HepG2 (cell line): ENCODE results near the gene MARS1. TPM values are rescaled to one million over a fixed set of nuclear protein-coding genes. Genes with fewer than 3 reads are reported as not detected.

Source experiments
- ATAC-seq: fragments of 200-7000 bp; cut with Tn5 transposase; 3 replicates; pipeline ENCODE4 v1.9.1; 2020; ENCODE audit warnings: mild to moderate bottlenecking, moderate library complexity
- BruUV-seq: library from RNA; stranded (reverse); fragments of 400-500 nt; replicated peaks from 2 replicates; lab custom pipeline; 2021; lab: Mats Ljungman, UMichigan
- CTCF ChIA-PET: fragments of 300-600 bp; formaldehyde crosslinking; extraction: SDS; loops from one replicate; lab custom pipeline; 2021; ENCODE audit warnings: low total read pairs, inconsistent platforms, low intra/inter-chr PET ratio; lab: Yijun Ruan, JAX
- POLR2A ChIA-PET: fragments of 350-600 bp; sonication (Branson Sonifier 250); formaldehyde crosslinking; loops from one replicate; lab custom pipeline; 2020; ENCODE audit warnings: antibody characterized with exemption, inconsistent platforms; lab: Yijun Ruan, JAX
- DNase-seq: peaks from one replicate; pipeline ENCODE4 v3.0.0-alpha.2; 2015; ENCODE audit warnings: low spot score
- FAIRE-seq: peaks from 3 replicates; lab custom pipeline; 2011; peaks lifted over from hg19 to GRCh38; lab: Jason Lieb, UNC
- H2AFZ ChIP-seq: one replicate; pipeline ENCODE4 v1.6.1; 2011; ENCODE audit warnings: low read length, inconsistent platforms
- H3K27ac ChIP-seq: fragments of 300-600 bp; 3 replicates; pipeline ENCODE4 v1.8.0; 2011; ENCODE audit warnings: mixed run types, mild to moderate bottlenecking, mixed read lengths, low read length, inconsistent platforms; ENCODE audit not compliant: insufficient read depth; ENCODE audit errors: extremely low read length
- H3K27me3 ChIP-seq, 2 experiments: fragments of 200-600 bp in 1 of 2; 2 replicates in 1 of 2; 3 replicates in 1 of 2; pipeline versions ENCODE4 v1.6.0 to v1.8.0; 2011; ENCODE audit warnings: low read length in 2 of 2, mild to moderate bottlenecking in 2 of 2, moderate library complexity in 2 of 2, inconsistent platforms in 1 of 2; ENCODE audit not compliant: insufficient read depth in 2 of 2, control insufficient read depth in 1 of 2
- H3K36me3 ChIP-seq, 2 experiments: fragments of 200-600 bp in 1 of 2; replicated peaks in 1 of 2; 2 replicates in 1 of 2; 3 replicates in 1 of 2; pipeline versions ENCODE4 v1.5.1 to v1.8.0; 2011; ENCODE audit warnings: low read length in 2 of 2, inconsistent platforms in 1 of 2; ENCODE audit not compliant: insufficient read depth in 2 of 2, control insufficient read depth in 1 of 2
- H3K4me1 ChIP-seq: 2 replicates; pipeline ENCODE4 v1.5.1; 2012; ENCODE audit warnings: low read length, inconsistent platforms; ENCODE audit not compliant: insufficient read depth
- H3K4me2 ChIP-seq: 2 replicates; pipeline ENCODE4 v1.6.0; 2011; ENCODE audit warnings: low read depth, low read length, inconsistent platforms
- H3K4me3 ChIP-seq, 3 experiments: fragments of 200-600 bp in 1 of 3; sonication (generic), shearing (Covaris generic) in 1 of 3; replicated peaks in 1 of 3; 2 replicates each; pipeline ENCODE4 v1.5.1; 2011 to 2016; ENCODE audit warnings: low read length in 3 of 3, inconsistent platforms in 2 of 3, low read depth in 2 of 3, mild to moderate bottlenecking in 2 of 3, control low read depth in 1 of 3, mixed read lengths in 1 of 3; ENCODE audit not compliant: insufficient read depth in 1 of 3
- H3K79me2 ChIP-seq: one replicate; pipeline ENCODE4 v1.6.1; 2011; ENCODE audit warnings: low read length, inconsistent platforms; ENCODE audit not compliant: insufficient read depth
- H3K9ac ChIP-seq: 2 replicates; pipeline ENCODE4 v1.6.0; 2011; ENCODE audit warnings: mild to moderate bottlenecking, low read depth, low read length, inconsistent platforms; ENCODE audit not compliant: insufficient read depth
- H3K9me3 ChIP-seq: 2 replicates; pipeline ENCODE4 v1.5.1; 2012; ENCODE audit warnings: mild to moderate bottlenecking, low read length
- H4K20me1 ChIP-seq: 2 replicates; pipeline ENCODE4 v1.6.0; 2011; ENCODE audit warnings: inconsistent platforms, mild to moderate bottlenecking, low read length, moderate library complexity; ENCODE audit not compliant: insufficient read depth
- POLR2A ChIP-seq, 2 experiments: IDR thresholded peaks; 2 replicates each; pipeline ENCODE4 v1.6.1; 2011; ENCODE audit warnings: low read depth in 2 of 2, low read length in 2 of 2, mild to moderate bottlenecking in 1 of 2, moderate library complexity in 1 of 2; ENCODE audit not compliant: insufficient read depth in 1 of 2
- RBFOX2 ChIP-seq: fragments of 200-400 bp; formaldehyde crosslinking; IDR thresholded peaks from 2 replicates; pipeline ENCODE4 v1.6.1; 2017; ENCODE audit warnings: low read depth, mild to moderate bottlenecking, low read length
- SIN3B ChIP-seq: fragments of 150-350 bp; IDR thresholded peaks from 2 replicates; pipeline ENCODE4 v1.6.1; 2014; ENCODE audit warnings: low read length
- WGBS: methylation state at CpG from one replicate; pipeline ENCODE4 v1.1.6; 2017; ENCODE audit warnings: low lambda C conversion rate; 5-methylcytosine and 5-hydroxymethylcytosine counted together
- in situ Hi-C: cut with HindIII; loops from 2 replicates; pipeline ENCODE4 v1.10.0; 2017; ENCODE audit warnings: low pct_unique_long_range_greater_than_20kb; ENCODE audit not compliant: extremely low pct_ligation_motif_present
- intact Hi-C: fragments of 100-400 bp; cut with micrococcal nuclease; formaldehyde crosslinking; loops from one replicate; pipeline ENCODE4 v1.10.0; 2022; ENCODE audit not compliant: unreplicated experiment
- polyA plus RNA-seq, 8 experiments: library from polyadenylated mRNA; depleted of rRNA in 3 of 8; stranded (reverse) in 7 of 8; unstranded in 1 of 8; fragments of >200 nt; fragmentation: Illumina TruSeq in 4 of 8; extraction: Trizol in 4 of 8; gene quantifications; 2 replicates each; pipeline versions ENCODE4 v1.2.1 to v1.2.3, GENCODE V29; 2011 to 2016; ENCODE audit warnings: low read depth in 4 of 8, missing spikeins in 1 of 8, mixed read lengths in 1 of 8; ENCODE audit not compliant: insufficient read depth in 1 of 8
- total RNA-seq, 5 experiments: library from RNA; depleted of rRNA; stranded (reverse); fragments of >200 nt; fragmentation: Illumina TruSeq; extraction: Trizol; gene quantifications; 2 replicates each; pipeline ENCODE4 v1.2.3, GENCODE V29; 2016; ENCODE audit warnings: low read depth in 1 of 5
- TF ChIP-seq, protein P1 (sequence below): sonication (generic); formaldehyde crosslinking; IDR thresholded peaks from 2 replicates; pipeline ENCODE4 v1.5.0; 2020; ENCODE audit warnings: missing genetic modification reagents, mild to moderate bottlenecking, borderline replicate concordance

The MARS1 gene
- total and polyA plus RNA-seq, 2 of the 13 experiments (the other 11 are each of a cell fraction or from before 2014, with no cell fraction given) = 115 to 181 TPM

DNA sequence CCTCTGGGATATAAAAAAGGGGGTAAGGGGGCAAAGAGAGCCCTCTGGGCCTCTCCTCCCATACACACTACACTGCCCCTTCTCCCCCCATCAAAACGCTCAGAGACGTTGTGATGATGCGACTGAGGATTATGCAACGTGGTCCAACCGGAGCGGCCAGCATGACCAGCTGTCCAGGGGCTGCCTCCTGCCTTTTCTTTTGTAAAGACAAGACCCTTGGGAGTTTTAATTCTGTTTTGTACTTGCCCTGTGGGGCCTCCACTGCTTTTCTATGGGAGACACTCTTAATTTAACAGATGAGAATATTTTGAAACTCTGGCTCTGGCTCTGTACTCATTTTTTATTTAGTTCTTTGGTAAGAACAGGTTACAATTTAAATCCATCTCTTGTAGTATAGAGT lies 42.0 kb downstream of the MARS1 start:
- no peak overlapping the region for H3K9ac ChIP-seq
- TSS peak; percentile 25 for BruUV-seq
- no peaks in the 10 kb centered on the region for H4K20me1 ChIP-seq
- H2AFZ ChIP-seq = no peak overlapping the region
- CTCF ChIA-PET = no interaction called here
- TF ChIP-seq, protein P1, sequence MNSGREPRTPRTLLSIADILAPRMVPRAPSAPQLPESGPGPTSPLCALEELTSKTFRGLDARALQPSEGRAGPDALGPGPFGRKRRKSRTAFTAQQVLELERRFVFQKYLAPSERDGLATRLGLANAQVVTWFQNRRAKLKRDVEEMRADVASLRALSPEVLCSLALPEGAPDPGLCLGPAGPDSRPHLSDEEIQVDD (CRISPR knock-in tag) = no peak
- 0 out of 4 replicates have a peak, but pooled peaks of 1 of the 2 experiments have one; percentile 28 for TF ChIP-seq POLR2A (IDR thresholded peaks at IDR 0.05; ENCODE audit: insufficient read depth in 1 of 2, low read depth in 2 of 2, low read length in 2 of 2)
- H3K27me3 ChIP-seq = no peaks in the 10 kb centered on the region
- ATAC-seq = no peak
- WGBS = 94% methylated on average over 6 of the region's 6 CpGs
- H3K36me3 ChIP-seq = peaks cover 33 to 86% of the 10 kb centered on the region in 2 experiments
- H3K27ac ChIP-seq = no peak overlapping the region
- peaks cover 4% of the 10 kb centered on the region for H3K4me1 ChIP-seq
- H3K79me2 ChIP-seq = no peaks in the 10 kb centered on the region
- no peak overlapping the region for H3K4me3 ChIP-seq
- no peak for FAIRE-seq
- H3K4me2 ChIP-seq = no peak overlapping the region
- intact Hi-C loops (no loop called here), in situ Hi-C loops (no loop called here)
- POLR2A ChIA-PET = interaction anchor here (1.6 to 3.4 kb wide), 3 partner anchors 9 to 47 kb away, joined by 5 to 17 read pairs (median 7); partner anchors contain the start of gene DCTN2
- no peak for DNase-seq
- H3K9me3 ChIP-seq = no peaks in the 10 kb centered on the region

DNA sequence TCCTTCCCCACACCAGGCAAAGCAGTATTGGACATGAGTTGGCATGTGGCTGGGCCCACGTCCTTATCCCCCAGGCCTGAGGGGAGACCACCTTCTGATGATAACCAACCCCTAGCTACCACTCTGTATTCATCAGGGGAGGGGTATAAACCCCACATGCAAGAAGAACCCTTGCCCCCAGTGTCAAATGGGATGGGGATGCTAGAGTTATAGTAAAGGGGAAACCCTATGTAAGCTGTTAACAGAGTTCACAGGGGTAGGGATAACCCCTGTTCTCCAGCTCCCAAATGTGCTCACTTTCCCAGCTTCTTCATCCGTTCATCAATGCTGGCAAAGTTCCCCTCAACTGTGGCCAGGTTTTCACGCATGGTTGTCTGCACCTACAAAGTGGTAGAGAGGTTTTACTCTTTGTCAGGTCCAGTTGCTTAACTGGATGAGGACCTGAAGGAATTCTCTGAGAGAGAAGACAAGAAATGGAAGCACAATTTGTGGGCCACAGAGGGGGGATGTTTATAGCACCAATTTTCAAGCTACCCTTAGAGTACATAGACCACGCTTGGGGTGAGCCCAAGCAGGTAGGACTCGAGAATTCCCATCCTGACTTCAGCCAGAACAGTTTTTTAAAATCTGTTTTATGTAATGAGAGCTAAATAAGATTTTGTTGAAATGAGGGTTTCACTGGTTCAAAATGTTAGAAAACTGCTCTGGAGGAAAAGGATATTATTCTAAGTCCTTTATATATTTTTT lies 42.7 kb downstream of the MARS1 start:
- no peak overlapping the region for H3K4me3 ChIP-seq
- peaks cover 33 to 87% of the 10 kb centered on the region in 2 experiments for H3K36me3 ChIP-seq
- no peaks in the 10 kb centered on the region for H3K9me3 ChIP-seq
- ChIA-PET POLR2A (interaction anchor here (0.7 to 3.4 kb wide), 5 partner anchors 9 to 50 kb away, joined by 3 to 17 read pairs (median 5); partner anchors contain the start of genes DCTN2 and DDIT3), CTCF (no interaction called here)
- H3K27me3 ChIP-seq = no peaks in the 10 kb centered on the region
- no peak overlapping the region for H2AFZ ChIP-seq
- no peaks in the 10 kb centered on the region for H3K4me1 ChIP-seq
- no peaks in the 10 kb centered on the region for H3K79me2 ChIP-seq
- intact Hi-C loops (no loop called here), in situ Hi-C loops (no loop called here)
- TF ChIP-seq SIN3B (no peak), RBFOX2 (peak; percentile 36; the same call in 1 of the 2 replicates)
- no peak overlapping the region for H3K9ac ChIP-seq
- BruUV-seq = no TSS peak
- H4K20me1 ChIP-seq = no peaks in the 10 kb centered on the region
- WGBS = 94% methylated on average over 4 of the region's 5 CpGs
- H3K27ac ChIP-seq = no peak overlapping the region
- ATAC-seq (no peak), FAIRE-seq (no peak), DNase-seq (no peak)
- no peak overlapping the region for H3K4me2 ChIP-seq
